ENCODE results near the gene TMEM51. TPM values are rescaled to one million over a fixed set of nuclear protein-coding genes. Genes with fewer than 3 reads are reported as not detected.
A peak's percentile ranks its signal among the peaks of the same experiment; 100 is the strongest.

The TMEM51 gene
- total and polyA plus RNA-seq, 2 of the 4 experiments (the other 2 are of a cell fraction), result 2.7 to 10.2 TPM

DNA sequence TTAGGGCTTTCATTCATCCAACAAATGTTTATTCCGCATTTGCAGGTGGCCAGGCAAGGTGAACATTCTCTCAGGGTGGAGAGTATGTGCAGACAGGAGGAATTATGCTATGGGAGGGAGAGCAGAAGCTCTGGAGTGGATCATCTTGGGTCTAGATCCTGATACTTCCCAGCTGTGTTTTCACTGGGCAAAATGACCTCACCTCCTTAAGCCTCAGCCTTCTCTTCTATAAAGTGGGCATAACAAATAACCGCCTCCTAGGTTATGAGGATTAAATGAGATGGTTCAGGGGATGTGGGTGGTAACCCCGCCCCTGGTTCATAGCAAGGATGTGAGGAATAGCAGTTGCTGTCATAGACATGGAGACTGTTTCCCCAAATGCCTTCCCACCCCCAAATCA, 1.7 kb upstream of the TMEM51 start:
- WGBS, 2 experiments (ENCODE audit: extremely low coverage in 2 of 2, insufficient read length in 1 of 2), result no CpG with 5 or more reads among the region's 3 CpGs
- peak overlapping the region; percentile 84 for H2AFZ ChIP-seq (replicated peaks; ENCODE audit: low read length, poor library complexity)

More for the DNA sequence above, 1.7 kb upstream of the TMEM51 start:
- Histone ChIP-seq H3K36me3 (ENCODE audit: control insufficient read depth, insufficient read depth, low read length) (no peaks in the 10 kb centered on the region), H4K91ac (ENCODE audit: insufficient read depth, low read depth, low read length) (no peak overlapping the region), H2BK15ac (ENCODE audit: low read depth, low read length) (no peak overlapping the region), H3K4ac (ENCODE audit: low read depth, low read length) (no peak overlapping the region), H4K20me1 (ENCODE audit: insufficient read depth, low read length) (peaks cover 6% of the 10 kb centered on the region; the same call in 1 of the 2 replicates), H4K8ac (ENCODE audit: low read depth in 2 of 2, low read length in 2 of 2) (no peak overlapping the region), H3K9ac (ENCODE audit: low read depth, low read length) (no peak overlapping the region), H3K9me3 (ENCODE audit: control insufficient read depth, insufficient read depth, low read length) (peaks cover 3% of the 10 kb centered on the region; the same call in 1 of the 2 replicates), H2BK20ac (ENCODE audit: low read depth, low read length) (no peak overlapping the region), H3K14ac (replicated peaks; ENCODE audit: low read depth, low read length) (no peak overlapping the region), H3K27ac (ENCODE audit: insufficient read depth, low read length) (no peak overlapping the region), H3K18ac (ENCODE audit: low read depth, low read length) (no peak overlapping the region), H2AK9ac (replicated peaks; ENCODE audit: low read depth, low read length, poor library complexity) (peak overlapping the region; percentile 22), H2BK120ac (ENCODE audit: low read depth, low read length) (no peak overlapping the region), H3K27me3 (ENCODE audit: control insufficient read depth, insufficient read depth, low read length) (0 out of 2 replicates have a peak, but pooled peaks cover 3% of the 10 kb centered on the region), H3K79me1 (ENCODE audit: low read depth in 1 of 2, low read length in 2 of 2) (peaks cover 21 to 28% of the 10 kb centered on the region in 2 experiments), H4K5ac (ENCODE audit: low read depth, low read length) (no peak overlapping the region), H3K23ac (ENCODE audit: low read depth, low read length) (no peak overlapping the region), H3K4me2 (ENCODE audit: low read depth, low read length) (no peak overlapping the region; the same call in 1 of the 2 replicates), H3K4me3 (ENCODE audit: insufficient read depth, low read depth, low read length) (no peak overlapping the region), H3K9me1 (ENCODE audit: insufficient read depth, low read length) (peaks cover 14% of the 10 kb centered on the region), H3K56ac (ENCODE audit: extremely low read depth, insufficient read depth, low read length) (no peak overlapping the region), H3K4me1 (ENCODE audit: control insufficient read depth, insufficient read depth, low read length) (peaks cover 15% of the 10 kb centered on the region; the same call in 1 of the 2 replicates), H2AK5ac (ENCODE audit: low read depth, low read length) (no peak overlapping the region; the same call in 1 of the 2 replicates), H2BK5ac (ENCODE audit: low read depth, low read length, poor library complexity, severe bottlenecking) (no peak overlapping the region)
- POLR2A ChIA-PET (ENCODE audit: unreplicated experiment), result no interaction called here
- TF ChIP-seq, protein P1, sequence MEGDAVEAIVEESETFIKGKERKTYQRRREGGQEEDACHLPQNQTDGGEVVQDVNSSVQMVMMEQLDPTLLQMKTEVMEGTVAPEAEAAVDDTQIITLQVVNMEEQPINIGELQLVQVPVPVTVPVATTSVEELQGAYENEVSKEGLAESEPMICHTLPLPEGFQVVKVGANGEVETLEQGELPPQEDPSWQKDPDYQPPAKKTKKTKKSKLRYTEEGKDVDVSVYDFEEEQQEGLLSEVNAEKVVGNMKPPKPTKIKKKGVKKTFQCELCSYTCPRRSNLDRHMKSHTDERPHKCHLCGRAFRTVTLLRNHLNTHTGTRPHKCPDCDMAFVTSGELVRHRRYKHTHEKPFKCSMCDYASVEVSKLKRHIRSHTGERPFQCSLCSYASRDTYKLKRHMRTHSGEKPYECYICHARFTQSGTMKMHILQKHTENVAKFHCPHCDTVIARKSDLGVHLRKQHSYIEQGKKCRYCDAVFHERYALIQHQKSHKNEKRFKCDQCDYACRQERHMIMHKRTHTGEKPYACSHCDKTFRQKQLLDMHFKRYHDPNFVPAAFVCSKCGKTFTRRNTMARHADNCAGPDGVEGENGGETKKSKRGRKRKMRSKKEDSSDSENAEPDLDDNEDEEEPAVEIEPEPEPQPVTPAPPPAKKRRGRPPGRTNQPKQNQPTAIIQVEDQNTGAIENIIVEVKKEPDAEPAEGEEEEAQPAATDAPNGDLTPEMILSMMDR (conservative IDR thresholded peaks at IDR 0.05; ENCODE audit: low read depth, low read length), result no peak
- no peak for TF ChIP-seq CEBPB (IDR thresholded peaks at IDR 0.05; ENCODE audit: low read depth, low read length)
- TF ChIP-seq, protein P2, sequence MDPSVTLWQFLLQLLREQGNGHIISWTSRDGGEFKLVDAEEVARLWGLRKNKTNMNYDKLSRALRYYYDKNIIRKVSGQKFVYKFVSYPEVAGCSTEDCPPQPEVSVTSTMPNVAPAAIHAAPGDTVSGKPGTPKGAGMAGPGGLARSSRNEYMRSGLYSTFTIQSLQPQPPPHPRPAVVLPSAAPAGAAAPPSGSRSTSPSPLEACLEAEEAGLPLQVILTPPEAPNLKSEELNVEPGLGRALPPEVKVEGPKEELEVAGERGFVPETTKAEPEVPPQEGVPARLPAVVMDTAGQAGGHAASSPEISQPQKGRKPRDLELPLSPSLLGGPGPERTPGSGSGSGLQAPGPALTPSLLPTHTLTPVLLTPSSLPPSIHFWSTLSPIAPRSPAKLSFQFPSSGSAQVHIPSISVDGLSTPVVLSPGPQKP (IDR thresholded peaks at IDR 0.05; ENCODE audit: borderline replicate concordance, low read depth, low read length), result no peak
- no peak for TF ChIP-seq FOS (IDR thresholded peaks at IDR 0.05; ENCODE audit: low read depth, low read length)
- no peak for TF ChIP-seq RAD21 (IDR thresholded peaks at IDR 0.05; ENCODE audit: low read length)
- TF ChIP-seq CHD1 (IDR thresholded peaks at IDR 0.05; ENCODE audit: low read depth, low read length), result no peak
- TF ChIP-seq POLR2A (IDR thresholded peaks at IDR 0.05; ENCODE audit: low read depth, low read length), result no peak
- TF ChIP-seq RFX5 (IDR thresholded peaks at IDR 0.05; ENCODE audit: low read depth, low read length), result no peak
- no TSS peak for BruUV-seq (replicated peaks)
- no peak for ATAC-seq (ENCODE audit: low read depth)
- no peak for DNase-seq
- in situ Hi-C loops (cut with MboI; ENCODE audit: low sequenced_read_pairs), result loop anchor here (5.0 to 10.0 kb wide), 2 partner anchors 120 to 273 kb away; no protein-coding TSS in a partner anchor
- intact Hi-C loops (cut with micrococcal nuclease), result loop anchor here (1.0 to 2.0 kb wide), 3 partner anchors 61 to 279 kb away; no protein-coding TSS in a partner anchor
- CTCF ChIA-PET, result interaction anchor here (0.8 to 1.8 kb wide), 5 partner anchors 10 to 121 kb away, joined by 3 to 6 read pairs (median 3); no protein-coding TSS in a partner anchor
- dilution Hi-C loops (cut with HindIII; ENCODE audit: low sequenced_read_pairs, unreplicated experiment), result no loop called here

Measured in IMR-90 (cell line).